ENCODE measurements around the gene TM4SF20.
"Not testable (repeated sequence)": the region's sequence is repeated elsewhere in the genome, so short reads cannot be mapped to it uniquely, and the experiment has no call there.

TM4SF20 gene

DNA sequence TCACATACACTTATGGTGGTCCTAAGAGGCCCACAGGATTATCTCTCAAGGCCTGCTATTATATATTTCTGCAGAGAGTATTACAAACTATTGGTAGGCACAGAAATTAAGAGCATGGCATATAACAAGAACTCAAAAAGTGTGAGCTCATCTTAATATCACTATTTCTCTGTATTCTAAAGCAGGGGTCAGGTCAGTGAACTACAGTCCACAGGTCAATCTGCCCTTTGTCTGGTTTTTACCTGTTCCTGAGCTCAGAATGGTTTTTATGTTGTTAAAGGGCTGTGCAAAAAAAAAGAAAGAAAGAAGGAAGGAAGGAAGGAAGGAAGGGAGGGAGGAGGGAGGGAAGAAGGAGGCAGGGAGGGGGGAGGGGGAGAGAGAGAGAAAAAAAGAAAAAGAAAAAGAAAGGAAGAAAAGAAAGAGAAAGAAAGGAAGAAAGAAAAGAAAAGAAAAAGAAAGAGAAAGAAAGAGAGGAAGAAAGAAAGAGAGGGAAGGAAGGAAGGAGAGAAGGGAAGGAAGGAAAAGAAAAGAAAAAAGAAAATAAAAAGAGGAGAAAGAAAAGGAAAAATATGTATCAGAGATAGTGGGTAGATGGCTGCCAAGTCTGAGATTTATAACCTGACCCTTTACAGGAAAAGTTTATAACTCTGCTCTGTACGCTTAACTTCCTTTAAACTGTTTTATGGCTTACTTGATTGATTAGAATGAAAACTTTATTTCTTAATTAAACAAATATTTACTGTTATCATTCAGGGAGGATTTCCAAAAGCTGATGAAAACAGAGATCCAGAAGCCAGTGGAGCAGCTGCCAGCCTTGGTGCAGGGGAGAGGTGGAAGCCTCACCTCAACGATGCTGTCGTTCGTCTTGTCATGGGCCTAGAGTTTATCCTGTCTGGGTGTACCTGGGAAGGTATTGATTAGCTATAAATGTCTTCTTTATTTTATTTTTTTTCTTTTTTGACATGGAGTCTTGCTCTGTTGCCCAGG is 19.9 kb upstream of the TM4SF20 start:
- DNase-seq, result no peak

DNA sequence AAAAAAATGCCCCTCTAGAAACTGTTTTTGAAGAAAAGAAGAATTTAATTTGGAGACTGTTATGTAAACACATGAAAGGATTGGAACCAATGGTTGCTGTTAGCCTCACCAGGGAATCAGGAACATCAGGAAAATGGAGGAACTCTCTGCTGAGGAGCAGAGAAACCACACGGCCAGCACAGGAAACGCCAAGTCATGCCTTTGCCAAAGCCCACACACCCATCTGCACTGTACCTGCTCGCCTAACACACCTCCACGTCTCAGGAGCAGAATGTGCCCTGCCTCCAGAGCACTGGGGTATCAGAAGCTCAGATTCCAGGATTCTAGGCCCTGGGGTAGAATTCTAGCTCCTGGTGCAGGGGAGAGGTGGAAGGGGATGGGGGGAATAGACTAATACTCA is 18.5 kb upstream of the TM4SF20 start:
- DNase-seq, result no peak

DNA sequence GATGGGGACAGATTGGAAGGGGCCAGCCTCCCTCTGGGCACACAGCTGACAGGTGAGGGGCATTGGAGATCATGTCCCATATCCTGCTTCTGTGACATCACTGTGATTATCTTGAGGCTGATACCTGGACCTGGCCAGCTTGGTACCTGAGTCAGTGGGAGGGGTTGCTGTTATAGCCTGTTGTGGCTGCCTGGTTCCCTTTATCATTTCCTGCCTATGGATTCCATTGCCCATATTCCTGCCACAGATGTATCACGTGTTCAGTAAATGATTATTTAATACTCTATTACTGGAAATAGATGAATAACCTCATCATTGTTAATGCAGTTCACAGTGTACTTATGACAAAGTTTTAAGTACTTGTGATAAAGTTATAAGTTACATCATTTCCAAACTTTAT is 16.4 kb upstream of the TM4SF20 start:
- no peak for DNase-seq

DNA sequence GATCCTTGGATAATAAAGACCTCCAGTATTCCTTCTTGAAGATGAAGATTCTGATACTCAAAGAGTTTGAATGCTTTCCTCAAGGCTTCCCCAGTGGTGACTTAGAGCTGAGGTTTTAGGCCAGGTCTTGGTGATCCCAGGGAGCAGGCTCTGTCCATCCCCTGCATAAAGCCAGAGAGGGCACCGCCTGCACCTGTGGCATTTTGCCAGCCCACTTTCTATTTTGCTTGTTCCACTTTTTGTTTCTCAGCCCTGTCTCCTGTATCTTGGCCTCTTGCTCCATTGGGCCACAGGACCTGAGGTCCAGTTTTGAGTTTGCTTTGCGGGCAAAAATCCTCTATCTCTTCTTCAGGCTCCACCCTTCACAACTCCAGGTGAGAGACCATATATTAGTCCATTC is 15.3 kb upstream of the TM4SF20 start:
- no peak for DNase-seq

DNA sequence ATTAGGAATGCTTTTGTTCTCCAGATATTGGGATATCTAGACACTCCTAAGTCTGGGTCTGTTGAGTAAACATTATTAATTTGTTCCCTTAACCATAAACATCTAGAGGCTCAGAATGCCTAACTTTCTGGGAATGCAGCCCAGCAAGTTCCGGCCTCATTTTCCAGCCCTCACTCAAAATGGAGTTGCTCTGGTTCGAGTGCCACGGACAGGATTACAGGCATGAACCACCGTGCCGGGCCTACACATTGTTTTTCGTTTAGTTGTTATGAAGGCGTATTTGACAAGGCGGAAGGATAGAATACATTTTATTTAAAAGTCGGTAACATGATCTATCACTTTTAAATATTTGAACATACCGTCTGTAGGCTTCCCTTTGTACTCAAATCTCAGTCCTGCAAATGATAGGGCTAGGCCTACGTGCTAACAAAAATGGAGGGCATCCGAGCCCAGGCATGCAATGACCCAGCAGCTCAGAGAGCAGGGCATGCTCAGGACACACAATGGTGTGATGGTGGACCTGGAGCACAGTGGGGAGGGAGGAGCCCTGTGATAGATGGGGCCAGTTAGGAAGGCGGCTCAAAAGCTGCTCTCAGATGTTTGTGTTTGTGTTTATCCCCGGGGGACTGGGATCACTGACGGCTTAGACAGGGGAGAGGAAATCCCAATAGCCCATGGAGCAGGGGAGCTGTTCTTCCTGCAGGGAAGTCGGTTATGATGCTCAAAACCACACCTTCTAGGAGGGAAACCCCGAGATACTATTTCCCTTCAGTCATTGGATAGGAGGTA is 11.6 kb upstream of the TM4SF20 start:
- DNase-seq, result no peak

DNA sequence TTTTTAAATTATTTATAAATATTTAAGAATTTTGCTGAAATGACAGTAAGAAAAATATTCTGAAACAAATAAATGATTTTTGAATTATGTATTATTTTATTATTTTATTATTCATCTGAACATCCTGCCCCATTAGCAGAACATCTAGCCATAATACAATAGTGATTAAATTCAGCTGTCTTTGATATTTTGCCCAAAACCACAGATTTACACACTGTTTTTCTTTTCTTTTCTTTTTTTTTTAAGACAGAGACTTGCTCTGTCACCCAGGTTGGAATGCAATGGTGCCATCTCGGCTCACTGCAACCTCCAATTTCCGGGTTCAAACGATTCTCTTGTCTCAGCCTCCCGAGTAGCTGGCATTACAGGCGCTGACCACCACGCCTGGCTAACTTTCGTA is 10.6 kb upstream of the TM4SF20 start:
- DNase-seq, result no peak

DNA sequence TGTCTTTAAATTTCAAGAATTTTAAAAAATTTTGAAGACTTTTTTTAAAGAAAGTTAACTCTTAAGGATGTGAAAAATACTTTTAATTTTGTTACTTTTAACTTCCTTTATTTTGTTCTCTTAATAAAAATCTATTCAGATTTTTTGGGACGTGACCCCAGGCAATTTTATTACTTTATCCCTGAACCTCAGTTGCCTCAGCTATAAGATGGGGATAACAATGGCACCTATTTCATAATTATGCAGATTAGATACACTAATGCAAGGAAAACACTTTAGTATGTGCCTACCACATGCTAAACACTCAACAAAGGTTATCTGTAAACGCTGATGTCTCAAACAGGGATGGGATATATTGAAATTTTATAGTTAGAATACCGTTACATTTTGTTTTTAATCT is 10.1 kb upstream of the TM4SF20 start:
- no peak for DNase-seq

DNA sequence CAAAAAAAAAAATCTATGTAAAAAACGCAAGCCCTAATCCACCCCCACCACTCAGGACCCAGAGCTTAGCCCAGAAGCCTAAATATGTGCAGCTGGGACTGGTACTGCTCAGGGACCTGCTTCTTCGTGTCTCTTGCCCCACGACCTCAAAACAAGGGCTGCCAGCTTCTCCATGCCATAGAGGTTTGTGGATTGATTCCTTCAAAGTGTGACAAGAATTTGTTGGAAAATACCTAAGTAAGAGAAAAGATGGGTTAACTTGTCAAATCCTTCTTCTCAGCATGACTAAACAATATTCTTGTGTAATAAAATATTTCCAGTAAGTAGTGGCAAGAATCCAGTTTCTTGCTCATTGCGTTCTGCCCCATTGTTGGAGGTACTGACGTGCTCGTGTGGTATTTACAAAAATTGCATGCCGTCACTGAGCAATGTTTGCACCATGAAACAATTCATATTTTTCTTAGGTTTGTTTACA is 9.5 kb upstream of the TM4SF20 start:
- DNase-seq, result no peak

DNA sequence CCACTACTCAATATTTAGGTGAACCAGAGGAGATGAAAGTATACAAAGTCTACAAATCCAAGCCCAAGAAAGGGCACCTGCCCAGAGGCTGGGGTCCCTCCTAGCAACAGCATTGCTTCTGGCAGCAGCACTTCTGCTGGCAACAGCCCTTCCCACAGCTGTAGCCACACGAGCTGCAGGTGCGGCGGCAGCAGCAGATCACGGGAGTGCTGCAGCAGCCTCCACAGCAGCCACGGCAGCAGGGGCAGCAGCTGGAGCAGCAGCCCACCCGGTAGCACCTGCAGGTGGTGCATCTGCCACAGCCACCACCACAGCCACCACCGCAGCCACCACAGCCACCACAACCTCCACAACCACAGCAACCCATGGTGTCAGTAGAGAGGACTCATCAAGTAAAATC is 8.5 kb upstream of the TM4SF20 start, which contains the start of gene SCYGR1:
Gene SCYGR1 (minus strand): TSS at position 367 of the 400 bp plus-strand sequence. CDS start 0 bp downstream, at position 367.
- not testable (repeated sequence) for DNase-seq

DNA sequence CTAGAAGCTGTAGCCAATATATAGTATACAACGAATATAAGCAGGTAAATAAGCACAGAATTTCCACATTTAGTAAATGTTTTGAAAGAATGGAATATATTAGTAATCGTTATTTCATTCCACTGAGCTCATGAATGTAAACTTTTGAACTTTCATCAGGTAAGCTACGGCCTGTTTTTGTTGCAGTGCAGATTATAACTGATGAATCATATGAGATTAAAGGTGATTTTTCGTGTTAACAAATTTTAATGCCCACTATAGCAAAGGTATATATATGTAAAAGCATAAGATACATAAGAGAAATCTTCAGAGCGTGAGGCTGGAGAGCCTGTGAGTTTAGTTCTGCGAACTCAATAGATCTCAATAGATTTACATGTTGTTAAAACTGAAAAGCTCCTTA is 7.5 kb upstream of the TM4SF20 start:
- no peak for DNase-seq

DNA sequence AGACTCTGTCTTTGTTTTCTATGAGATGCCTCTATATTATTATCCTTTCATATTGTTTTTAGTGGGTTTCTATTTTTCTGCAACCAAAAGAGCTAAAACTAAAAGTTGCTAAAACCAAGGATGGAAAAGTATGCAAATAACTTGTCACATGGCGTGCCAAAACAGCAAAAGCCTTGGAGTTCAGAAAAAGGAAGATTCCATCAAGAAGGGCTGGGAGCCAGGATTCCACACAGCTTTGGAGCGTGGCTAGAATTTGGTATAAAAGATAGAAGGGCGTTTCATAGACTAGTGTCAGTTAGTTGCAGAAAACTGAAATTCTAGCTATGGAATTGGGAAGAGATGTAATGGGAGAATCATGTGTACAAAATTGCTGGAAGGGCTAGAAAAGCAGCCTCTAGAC is 4.6 kb upstream of the TM4SF20 start:
- DNase-seq, result no peak

DNA sequence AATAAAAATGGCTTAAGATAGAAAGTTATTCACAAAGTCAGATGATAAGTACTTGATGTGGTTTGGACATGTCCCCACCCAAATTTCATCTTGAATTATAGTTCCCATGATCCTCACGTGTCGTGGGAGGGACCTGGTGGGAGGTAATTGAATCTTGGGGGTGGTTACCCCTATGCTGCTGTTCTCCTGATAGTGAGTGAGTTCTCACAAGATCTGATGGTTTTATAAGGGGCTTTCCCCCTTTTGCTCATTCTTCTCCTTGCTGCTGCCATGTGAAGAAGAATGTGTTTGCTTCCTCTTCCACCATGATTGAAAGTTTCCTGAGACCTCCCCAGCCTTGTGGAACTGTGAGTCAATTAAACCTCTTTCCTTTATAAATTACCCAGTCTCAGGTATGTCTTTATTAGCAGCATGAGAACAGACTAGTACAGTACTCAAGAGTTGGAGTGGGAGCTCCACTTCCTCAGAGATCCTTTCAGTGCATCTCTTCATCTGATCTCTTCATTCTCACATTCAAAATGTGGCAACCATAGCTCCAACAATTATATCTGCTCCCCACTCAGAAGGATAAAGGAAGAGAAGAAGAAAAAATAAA is 3.2 kb upstream of the TM4SF20 start:
- DNase-seq, result not testable (repeated sequence)

DNA sequence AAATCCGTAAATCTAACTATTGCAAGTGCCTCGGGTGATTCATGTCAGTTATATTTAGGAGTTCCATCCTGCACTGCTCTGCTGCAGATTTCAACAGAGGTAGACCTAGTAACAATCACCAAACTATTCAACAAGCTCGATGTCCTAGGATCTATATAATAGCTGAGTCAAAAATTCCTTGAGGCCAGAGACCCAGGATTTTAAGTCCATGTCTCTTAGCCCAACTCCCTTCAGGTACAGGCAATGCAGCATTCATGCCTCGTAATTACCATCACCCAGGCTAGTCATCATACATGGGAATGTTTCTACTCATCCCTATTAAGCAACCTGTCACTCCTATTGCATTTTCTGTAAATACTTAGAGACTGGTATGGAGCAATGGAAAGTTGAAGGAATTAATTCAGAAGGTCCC is 729 bp downstream of the TM4SF20 start:
- no peak for DNase-seq

DNA sequence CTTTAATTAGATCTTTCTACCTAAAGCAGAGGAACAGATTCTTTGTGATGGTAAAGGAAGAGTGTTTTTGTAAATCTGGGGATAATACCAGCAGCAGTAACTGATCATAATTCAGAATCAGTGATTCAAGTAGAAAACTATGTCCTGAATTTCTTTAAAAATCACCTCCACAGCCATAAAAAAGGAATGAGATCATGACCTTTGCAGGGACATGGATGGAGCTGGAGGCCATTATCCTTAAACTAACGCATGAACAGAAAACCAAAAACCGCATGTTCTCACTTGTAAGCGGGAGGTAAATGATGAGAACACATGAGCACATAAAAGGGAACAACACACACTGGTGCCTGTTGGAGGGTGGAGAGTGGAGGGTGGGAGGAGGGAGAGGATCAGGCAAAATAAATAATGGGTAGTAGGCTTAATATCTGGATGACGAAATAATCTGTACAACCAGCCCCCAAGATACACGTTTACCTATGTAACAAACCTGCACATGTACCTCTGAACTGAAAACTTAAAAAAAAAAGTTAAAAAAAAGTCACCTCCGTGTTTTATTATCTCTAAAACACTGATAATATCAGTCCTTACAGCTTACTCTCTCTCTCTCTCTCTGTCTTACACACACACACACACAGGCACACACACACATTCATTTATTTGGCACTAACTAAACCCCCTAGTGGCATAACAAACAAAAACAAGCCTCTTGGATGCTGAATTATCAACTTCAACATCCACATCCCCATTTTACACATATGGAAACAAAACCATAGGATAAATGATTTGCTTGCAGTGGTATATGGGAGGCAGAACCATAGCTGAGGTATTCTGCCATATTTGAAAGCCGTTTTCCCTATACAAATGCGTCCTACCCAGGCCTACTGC is 1.4 kb downstream of the TM4SF20 start:
- no peak for DNase-seq

DNA sequence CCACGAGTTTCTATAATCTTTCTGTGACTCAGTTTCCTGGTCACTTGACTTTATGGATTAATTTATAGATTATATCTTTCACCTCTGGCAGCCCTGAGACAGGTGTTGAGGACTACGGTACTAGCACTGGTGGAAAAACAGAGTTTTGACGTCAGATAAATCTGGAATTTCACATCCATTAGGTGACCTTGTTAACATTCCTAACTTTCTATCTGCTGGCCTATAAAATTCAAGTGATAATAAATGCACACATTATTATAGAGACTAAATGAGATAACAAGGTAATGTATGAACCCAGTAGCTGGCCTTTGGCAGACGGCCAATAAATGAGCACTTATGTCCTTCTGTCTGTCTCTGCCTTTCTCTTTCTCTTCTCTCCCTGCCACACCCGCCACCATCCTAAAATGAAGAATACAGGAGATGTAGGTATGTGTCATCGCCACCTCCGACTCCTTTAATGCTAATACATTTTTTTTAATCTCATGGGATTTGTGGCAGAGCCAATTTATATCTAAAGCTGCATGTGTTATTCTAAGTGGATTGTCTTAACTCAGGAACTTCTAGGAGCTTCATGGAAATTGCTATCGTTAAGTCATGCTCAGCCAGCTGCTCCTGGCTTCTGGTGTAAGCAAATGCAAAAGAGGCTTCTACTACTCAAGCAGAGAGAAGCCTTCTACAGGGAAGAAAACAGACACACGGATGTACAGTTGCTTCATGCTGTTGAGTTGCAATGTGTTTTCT is 2.3 kb downstream of the TM4SF20 start:
- no peak for DNase-seq

DNA sequence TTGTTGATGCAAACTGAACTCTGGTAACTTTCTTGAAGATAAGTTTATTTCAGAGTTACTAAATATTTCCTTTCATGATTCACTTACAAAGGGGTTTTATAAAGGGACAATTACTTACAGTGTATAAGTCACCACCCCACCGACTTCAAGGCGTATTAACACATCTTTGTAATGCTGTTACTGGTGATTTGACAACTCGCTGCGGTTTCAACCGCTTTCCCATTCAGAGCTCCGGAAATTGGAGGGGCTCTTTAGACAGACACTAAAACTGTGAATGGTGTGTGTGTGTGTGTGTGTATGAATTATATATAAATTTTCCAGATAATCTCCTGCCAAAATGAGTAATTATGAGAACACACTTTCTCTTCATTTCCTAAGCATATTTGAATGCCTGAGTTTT is 4.9 kb downstream of the TM4SF20 start:
- peak; percentile 18 to 40 for DNase-seq

DNA sequence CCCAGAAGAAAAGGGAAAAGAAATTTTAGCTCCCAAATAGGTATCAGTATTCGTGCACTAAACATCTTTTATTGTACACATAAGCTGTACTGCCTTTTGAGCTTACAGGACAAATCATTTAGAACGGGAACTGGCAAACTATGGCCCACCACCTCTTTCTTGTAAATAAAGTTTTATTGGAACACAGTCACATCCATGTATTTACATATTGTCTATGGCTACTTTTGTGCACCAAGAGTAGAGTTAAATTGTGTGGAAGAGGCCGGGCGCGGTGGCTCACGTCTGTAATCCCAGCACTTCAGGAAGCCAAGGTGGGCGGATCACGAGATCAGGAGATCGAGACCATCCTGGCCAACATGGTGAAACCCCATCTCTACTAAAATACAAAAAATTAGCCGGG is 5.7 kb downstream of the TM4SF20 start:
- DNase-seq, result no peak

DNA sequence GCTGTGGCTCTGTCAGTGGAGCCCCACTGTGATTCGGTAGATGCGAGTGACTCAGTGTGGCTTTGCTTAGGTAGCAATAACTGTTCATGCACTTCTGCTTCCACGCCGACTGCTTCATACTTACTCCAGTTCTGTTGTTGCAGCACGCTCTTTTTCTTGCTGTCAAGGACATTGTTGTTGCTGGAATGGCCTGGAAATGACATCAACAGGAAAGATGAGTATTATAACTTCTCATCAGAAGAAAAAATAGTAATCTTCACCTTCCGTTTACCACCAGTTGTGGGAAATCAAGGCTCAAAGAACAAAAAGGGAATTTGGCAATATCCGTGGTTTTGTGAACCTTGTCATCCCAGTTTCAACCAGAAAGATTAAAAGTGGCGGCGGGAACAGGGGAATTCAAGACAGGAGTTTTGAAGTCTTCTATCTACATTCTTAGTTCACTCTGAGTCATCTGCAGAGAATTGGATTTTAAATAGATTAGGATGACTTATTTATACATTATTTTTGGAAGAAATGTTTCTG is 8.3 kb downstream of the TM4SF20 start:
- DNase-seq, result peak; percentile 5 to 77

DNA sequence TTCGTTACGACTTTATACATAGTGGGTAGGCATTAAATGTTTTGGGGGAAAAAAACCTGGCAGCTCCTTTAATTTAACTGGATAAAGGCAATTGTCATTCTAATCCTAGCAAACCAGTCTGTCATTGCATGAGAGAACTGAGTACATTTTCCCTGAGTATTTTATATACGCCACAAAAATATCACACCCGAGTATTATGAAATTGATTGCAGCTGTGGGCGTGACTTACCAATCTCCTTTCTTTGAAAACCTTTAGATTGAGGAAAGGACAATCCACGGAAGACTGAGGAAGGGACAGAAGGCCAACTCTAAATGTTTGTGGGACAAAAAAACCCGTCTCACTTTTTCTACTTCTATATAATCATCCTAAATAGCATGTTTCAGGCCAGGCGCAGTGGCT is 9.0 kb downstream of the TM4SF20 start:
- DNase-seq, result no peak

DNA sequence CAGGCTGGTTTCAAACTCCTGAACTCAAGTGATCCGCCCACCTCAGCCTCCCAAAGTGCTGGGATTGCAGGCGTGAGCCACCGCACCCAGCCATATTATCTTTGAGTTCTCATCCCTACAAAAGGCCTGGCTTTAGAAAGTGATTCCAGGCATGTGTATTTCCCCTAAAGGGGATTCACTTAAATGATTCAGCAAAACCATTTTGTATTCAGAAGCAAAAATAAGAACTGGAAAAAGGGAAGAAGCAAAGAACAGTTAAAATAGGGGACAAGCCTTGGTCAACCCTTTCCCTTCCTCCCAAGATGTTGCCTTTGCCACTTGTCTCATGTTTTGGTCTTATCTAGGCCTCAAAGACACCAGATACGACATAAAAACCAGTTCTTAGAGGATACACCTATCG is 10.5 kb downstream of the TM4SF20 start:
- no peak for DNase-seq

DNA sequence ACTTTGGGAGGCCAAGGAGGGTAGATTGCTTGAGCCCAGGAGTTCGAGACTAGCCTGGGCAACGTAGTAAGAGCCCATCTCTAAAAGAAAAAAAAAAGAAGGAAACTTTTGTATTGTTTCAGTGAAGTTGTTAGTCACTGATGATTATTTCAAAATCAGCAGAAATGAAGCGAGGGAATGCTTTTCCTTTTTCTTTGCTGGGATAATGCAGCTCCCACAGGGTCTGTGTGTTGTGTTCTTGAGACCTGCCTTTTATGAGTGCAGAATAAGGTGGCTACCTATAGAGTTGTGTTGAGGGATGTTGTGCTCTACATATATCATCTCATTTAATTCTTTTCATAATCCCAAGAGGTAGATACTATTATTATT is 11.7 kb downstream of the TM4SF20 start:
- no peak for DNase-seq
